OCI-LY3 (cell line): Measurements from ENCODE around the gene CYYR1.

Experiments
- H2AFZ ChIP-seq: fragments of 200-600, 300-600 bp; shearing (Covaris generic); 2 replicates; pipeline ENCODE4 v1.6.0; 2014; ENCODE audit warnings: antibody characterized with exemption, low read depth, low read length
- H3K27ac ChIP-seq: fragments of 200-600, 300-600 bp; sonication (generic); 2 replicates; pipeline ENCODE4 v1.5.1; 2014; ENCODE audit warnings: mild to moderate bottlenecking, low read length, moderate library complexity, mixed read lengths
- H3K27me3 ChIP-seq: fragments of 200-600, 300-600 bp; sonication (generic); 2 replicates; pipeline ENCODE4 v1.6.1; 2014; ENCODE audit warnings: low read depth, low read length, mixed read lengths
- H3K36me3 ChIP-seq: fragments of 200-600, 300-600 bp; sonication (generic); replicated peaks from 2 replicates; pipeline ENCODE3; 2014; ENCODE audit warnings: low read depth, low read length, mixed read lengths
- H3K4me1 ChIP-seq: fragments of 300-600, 200-600 bp; sonication (generic); 2 replicates; pipeline ENCODE4 v1.6.1; 2014; ENCODE audit warnings: low read length, mixed read lengths
- H3K4me2 ChIP-seq: fragments of 200-600, 300-600 bp; sonication (generic); 2 replicates; pipeline ENCODE4 v1.6.1; 2014; ENCODE audit warnings: low read length, mixed read lengths
- H3K4me3 ChIP-seq: fragments of 300-600, 200-600 bp; sonication (generic); 2 replicates; pipeline ENCODE4 v1.5.1; 2014; ENCODE audit warnings: antibody characterized with exemption, mild to moderate bottlenecking, low read length, moderate library complexity
- H3K79me2 ChIP-seq: fragments of 300-600, 200-600 bp; shearing (Covaris generic); 2 replicates; pipeline ENCODE4 v1.6.1; 2014; ENCODE audit warnings: mild to moderate bottlenecking, low read length, mixed read lengths
- H3K9ac ChIP-seq: fragments of 300-600, 200-600 bp; shearing (Covaris generic); 2 replicates; pipeline ENCODE4 v1.6.0; 2014; ENCODE audit warnings: mild to moderate bottlenecking, low read length, moderate library complexity
- H3K9me3 ChIP-seq: fragments of 200-600, 300-600 bp; shearing (Covaris generic); 2 replicates; pipeline ENCODE4 v1.6.1; 2014; ENCODE audit warnings: low read length, mixed read lengths; ENCODE audit not compliant: insufficient read depth
- H4K20me1 ChIP-seq: fragments of 200-600, 300-600 bp; sonication (generic); 2 replicates; pipeline ENCODE4 v1.6.1; 2016; ENCODE audit warnings: low read length, mixed read lengths; ENCODE audit not compliant: insufficient read depth
- EZH2phosphoT487 ChIP-seq: fragments of 200-600 bp; shearing (Covaris generic); IDR thresholded peaks from 2 replicates; pipeline ENCODE4 v1.6.1; 2018; ENCODE audit warnings: antibody characterized with exemption, mixed run types, low read depth
- TF ChIP-seq, protein P1 (sequence below): fragments of 200-600, 300-600 bp; sonication (generic); IDR thresholded peaks from 2 replicates; pipeline ENCODE4 v1.5.1; 2014; ENCODE audit warnings: antibody characterized with exemption, low read length, low read depth

CYYR1 gene

DNA sequence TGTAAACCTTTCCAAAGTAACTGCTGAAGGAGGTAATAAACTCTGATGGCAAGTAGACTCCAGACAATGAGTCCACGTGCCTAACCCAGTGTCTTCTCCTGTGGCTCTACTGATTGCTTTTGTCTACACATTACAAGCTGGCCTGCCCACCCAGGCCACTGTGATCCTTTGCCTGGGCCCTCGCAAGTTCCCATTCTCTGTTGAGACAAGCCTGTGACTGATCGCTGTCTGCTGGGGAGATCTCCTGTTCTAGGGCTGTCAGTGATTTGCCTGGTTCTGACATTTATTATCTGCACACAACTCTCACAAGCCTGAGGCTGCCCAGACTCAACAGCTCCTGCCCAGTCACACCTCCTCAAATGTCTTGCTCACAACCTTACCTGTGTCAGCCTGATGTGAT, 81.4 kb downstream of the CYYR1 start:
- no peak overlapping the region for H3K4me2 ChIP-seq
- peaks cover 5% of the 10 kb centered on the region for H3K36me3 ChIP-seq
- no peaks in the 10 kb centered on the region for H3K9me3 ChIP-seq
- no peak overlapping the region for H3K9ac ChIP-seq
- no peak overlapping the region for H3K4me3 ChIP-seq
- H3K79me2 ChIP-seq = no peaks in the 10 kb centered on the region
- H3K27ac ChIP-seq = no peak overlapping the region
- no peak for TF ChIP-seq EZH2phosphoT487
- TF ChIP-seq, protein P1, sequence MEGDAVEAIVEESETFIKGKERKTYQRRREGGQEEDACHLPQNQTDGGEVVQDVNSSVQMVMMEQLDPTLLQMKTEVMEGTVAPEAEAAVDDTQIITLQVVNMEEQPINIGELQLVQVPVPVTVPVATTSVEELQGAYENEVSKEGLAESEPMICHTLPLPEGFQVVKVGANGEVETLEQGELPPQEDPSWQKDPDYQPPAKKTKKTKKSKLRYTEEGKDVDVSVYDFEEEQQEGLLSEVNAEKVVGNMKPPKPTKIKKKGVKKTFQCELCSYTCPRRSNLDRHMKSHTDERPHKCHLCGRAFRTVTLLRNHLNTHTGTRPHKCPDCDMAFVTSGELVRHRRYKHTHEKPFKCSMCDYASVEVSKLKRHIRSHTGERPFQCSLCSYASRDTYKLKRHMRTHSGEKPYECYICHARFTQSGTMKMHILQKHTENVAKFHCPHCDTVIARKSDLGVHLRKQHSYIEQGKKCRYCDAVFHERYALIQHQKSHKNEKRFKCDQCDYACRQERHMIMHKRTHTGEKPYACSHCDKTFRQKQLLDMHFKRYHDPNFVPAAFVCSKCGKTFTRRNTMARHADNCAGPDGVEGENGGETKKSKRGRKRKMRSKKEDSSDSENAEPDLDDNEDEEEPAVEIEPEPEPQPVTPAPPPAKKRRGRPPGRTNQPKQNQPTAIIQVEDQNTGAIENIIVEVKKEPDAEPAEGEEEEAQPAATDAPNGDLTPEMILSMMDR = no peak
- no peaks in the 10 kb centered on the region for H4K20me1 ChIP-seq
- H3K27me3 ChIP-seq = no peaks in the 10 kb centered on the region
- no peak overlapping the region for H2AFZ ChIP-seq
- peaks cover 5% of the 10 kb centered on the region; the same call in 1 of the 2 replicates for H3K4me1 ChIP-seq

DNA sequence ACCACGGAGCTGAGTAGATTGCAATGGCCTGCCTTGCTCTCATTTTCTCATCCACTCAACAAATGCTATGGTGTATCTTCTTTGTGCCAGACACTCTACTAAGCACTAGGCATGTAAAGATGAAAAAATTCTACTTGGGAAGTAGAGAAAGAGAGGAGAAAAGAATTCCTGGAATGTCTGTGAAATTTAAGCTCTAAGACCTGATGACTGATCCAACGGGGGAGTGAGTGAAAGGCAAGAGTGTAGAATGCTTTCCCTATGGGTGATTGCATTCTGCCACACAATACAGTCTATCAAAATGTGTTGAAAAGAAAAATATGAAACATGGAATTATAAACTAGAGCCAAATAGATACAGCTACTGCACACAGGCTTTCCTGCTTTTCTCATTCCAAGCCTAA, 82.3 kb downstream of the CYYR1 start:
- Histone ChIP-seq H3K9ac (no peak overlapping the region), H3K36me3 (peaks cover 5% of the 10 kb centered on the region)

DNA sequence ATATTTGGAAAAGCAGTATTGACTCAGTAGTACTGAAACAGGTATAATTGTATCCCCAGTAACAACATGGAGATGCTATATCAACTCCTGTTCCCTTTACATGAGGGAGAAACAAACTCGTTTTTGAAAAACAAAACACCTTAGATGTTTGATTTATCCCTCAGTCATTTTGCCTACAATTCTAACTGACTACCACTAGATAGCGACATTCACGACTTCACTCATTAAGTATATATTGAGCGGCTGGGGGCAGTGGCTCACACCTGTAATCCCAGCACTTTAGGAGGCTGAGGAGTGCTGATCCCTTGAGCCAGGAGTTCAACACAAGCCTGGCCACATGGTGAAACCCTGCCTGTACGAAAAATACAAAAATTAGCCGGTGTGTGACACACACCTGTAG, 83.3 kb downstream of the CYYR1 start:
- Histone ChIP-seq H3K4me3 (no peak overlapping the region), H2AFZ (no peak overlapping the region), H3K4me2 (no peak overlapping the region), H3K27me3 (no peaks in the 10 kb centered on the region), H3K9me3 (no peaks in the 10 kb centered on the region), H3K4me1 (no peaks in the 10 kb centered on the region), H3K36me3 (no peaks in the 10 kb centered on the region), H4K20me1 (no peaks in the 10 kb centered on the region), H3K9ac (no peak overlapping the region), H3K27ac (no peak overlapping the region), H3K79me2 (no peaks in the 10 kb centered on the region)
- no peak for TF ChIP-seq EZH2phosphoT487
- TF ChIP-seq, protein P1 = no peak

More for the DNA sequence above, 82.3 kb downstream of the CYYR1 start:
- Histone ChIP-seq H3K27ac (no peak overlapping the region), H3K79me2 (no peaks in the 10 kb centered on the region), H3K4me2 (no peak overlapping the region), H2AFZ (no peak overlapping the region), H3K9me3 (no peaks in the 10 kb centered on the region), H3K4me1 (peaks cover 5% of the 10 kb centered on the region; the same call in 1 of the 2 replicates), H3K4me3 (no peak overlapping the region), H3K27me3 (no peaks in the 10 kb centered on the region), H4K20me1 (no peaks in the 10 kb centered on the region)
- TF ChIP-seq, protein P1 = no peak
- no peak for TF ChIP-seq EZH2phosphoT487

DNA sequence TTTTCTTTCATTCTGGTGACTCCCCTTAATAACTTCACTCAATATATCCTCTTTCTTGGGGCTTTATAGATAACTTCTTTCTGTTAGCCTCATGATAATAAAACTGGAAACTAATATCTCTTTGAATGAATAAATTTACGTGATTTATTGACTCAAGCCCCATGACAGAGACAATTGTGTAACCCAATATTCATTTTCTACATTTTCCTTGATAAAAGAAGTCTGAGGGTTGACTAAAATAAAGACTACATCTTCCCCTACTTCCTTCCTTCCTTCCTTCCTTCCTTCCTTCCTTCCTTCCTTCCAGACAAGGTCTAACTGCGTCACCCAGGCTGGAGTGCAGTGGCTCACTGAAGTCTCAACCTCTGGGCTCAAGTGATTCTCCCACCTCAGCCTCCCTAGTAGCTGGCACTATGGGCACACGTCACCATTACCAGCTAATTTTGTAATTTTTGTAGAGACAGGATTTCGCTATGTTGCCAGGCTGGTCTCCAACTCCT, 85.1 kb downstream of the CYYR1 start:
- no peak overlapping the region for H3K4me2 ChIP-seq
- H3K9ac ChIP-seq = no peak overlapping the region
- TF ChIP-seq EZH2phosphoT487 = no peak
- TF ChIP-seq, protein P1 = no peak
- H3K79me2 ChIP-seq = no peaks in the 10 kb centered on the region
- H3K4me1 ChIP-seq = no peaks in the 10 kb centered on the region
- H3K36me3 ChIP-seq = no peaks in the 10 kb centered on the region
- no peak overlapping the region for H2AFZ ChIP-seq
- no peaks in the 10 kb centered on the region for H4K20me1 ChIP-seq
- H3K27ac ChIP-seq = no peak overlapping the region
- H3K9me3 ChIP-seq = no peaks in the 10 kb centered on the region
- H3K27me3 ChIP-seq = no peaks in the 10 kb centered on the region
- H3K4me3 ChIP-seq = no peak overlapping the region
